ENCODE data around the gene MED13L. TPM values are rescaled to one million over a fixed set of nuclear protein-coding genes. Genes with fewer than 3 reads are reported as not detected.

Gene MED13L
- total RNA-seq, 1 donor from 2014 or later: 38.1 TPM

- no peak for DNase-seq (ENCODE audit: low read depth in 2 of 2)
These were observed 63.5 kb downstream of the MED13L start for GRCh38 chr12:116213885-116214527.

DNA sequence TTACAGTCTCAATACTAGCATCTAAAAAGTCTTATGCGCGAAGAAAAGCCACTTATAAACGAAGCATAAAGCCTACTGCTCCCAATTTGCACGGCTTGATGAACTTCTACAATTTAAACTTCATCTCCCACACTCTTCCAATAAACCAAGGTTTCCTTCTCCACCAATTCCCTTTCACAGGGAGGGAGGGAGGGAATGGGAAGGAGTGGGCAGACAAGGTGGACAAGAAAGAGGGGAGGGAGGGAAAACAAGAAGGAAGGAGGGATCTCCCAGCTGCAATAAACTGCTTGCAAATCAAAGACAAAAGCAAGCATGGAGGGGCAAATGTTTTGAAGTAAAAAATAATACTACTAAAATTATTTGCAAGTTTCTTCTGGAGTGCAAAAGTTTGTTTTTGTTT lies 64.5 kb downstream of the MED13L start:
- DNase-seq (ENCODE audit: low read depth in 2 of 2): no peak

GRCh38 chr12:116210762-116211161 lies 66.7 kb downstream of the MED13L start:
- DNase-seq (ENCODE audit: low read depth in 2 of 2): no peak

- DNase-seq (ENCODE audit: low read depth in 2 of 2): no peak
These were observed 67.4 kb downstream of the MED13L start for GRCh38 chr12:116210131-116210530.

DNA sequence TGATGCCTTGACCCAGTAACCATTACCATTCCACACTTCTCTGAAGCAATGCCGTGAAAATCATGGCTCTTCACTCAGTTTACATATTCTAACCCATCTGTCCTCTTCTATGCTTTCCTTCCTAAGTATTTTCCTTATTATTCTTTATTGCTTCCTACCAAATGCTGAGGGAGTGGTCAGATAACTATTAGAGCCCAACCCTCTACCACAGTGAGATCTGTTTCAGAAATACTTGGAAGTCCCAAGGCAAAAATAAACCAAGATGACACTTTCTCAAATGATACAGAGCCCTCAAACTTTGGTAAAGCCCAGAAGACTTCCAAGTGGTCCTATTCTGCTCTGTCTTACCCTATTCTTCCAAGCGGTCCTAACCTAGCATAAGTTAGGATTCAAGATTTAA lies 68.0 kb downstream of the MED13L start:
- DNase-seq (ENCODE audit: low read depth in 2 of 2): no peak

- no peak for DNase-seq (ENCODE audit: low read depth in 2 of 2)
These were observed 70.2 kb downstream of the MED13L start for GRCh38 chr12:116207274-116207673.

- DNase-seq (ENCODE audit: low read depth in 2 of 2): no peak
These were observed 70.7 kb downstream of the MED13L start for GRCh38 chr12:116206828-116207227.

GRCh38 chr12:116204785-116205184 lies 72.7 kb downstream of the MED13L start:
- DNase-seq (ENCODE audit: low read depth in 2 of 2): no peak

DNA sequence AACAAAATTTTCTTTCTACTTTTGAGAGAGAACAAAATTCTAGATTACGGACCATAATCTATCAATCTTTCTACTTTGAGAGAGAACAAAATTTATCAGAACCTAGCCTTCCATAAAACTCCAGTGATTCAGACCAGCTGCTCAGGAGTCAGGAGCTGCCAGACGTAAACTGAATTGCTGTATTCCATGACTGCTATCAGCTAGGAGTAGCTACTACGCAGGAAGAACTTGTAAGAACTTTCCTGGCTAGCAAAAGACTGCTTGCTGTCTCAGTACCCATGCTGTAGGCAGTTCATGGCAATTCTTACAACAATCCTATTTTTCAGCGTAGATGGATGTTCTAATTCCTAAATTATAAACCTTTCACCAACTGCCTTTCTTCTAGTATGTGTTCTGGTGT lies 73.3 kb downstream of the MED13L start:
- DNase-seq (ENCODE audit: low read depth in 2 of 2): no peak

DNA sequence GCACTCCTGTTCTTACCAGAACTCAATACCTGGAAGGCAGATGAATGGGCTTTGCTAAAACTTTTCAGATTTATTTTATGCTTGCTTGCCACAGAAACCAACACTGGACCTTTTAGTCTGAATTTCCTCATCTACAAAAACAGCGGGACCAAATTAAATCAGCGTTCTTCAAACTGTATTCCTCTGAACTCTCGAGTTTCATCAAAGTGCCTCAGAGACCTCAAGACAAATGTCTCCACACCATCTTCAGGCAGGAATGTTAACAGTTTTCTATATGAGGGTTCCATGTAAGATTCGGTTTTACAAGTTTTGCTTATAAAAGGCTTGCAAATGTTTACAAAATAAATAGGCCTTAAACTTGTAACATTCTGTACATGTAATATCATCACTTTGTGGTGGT lies 74.6 kb downstream of the MED13L start:
- no peak for DNase-seq (ENCODE audit: low read depth in 2 of 2)

GRCh38 chr12:116202433-116202832 lies 75.1 kb downstream of the MED13L start:
- no peak for DNase-seq (ENCODE audit: low read depth in 2 of 2)

DNA sequence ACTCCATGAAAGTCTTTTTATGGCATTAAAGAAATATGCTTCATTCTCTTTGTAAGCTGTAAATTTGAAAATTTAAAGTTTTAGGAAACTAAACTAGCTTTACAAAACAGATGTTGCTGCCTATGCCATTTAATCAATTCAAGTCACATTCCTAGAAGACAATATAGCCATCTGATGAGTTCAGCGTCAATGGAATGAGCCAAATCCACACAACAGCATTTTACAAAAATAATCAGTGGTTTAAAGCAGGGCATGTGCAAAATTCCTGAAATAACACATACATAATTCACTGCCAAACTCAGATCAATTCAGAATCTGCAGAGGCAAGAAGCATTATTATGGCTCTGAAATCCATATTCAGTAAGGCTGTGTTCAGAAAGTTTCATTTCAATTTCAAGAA lies 75.6 kb downstream of the MED13L start:
- no peak for DNase-seq (ENCODE audit: low read depth in 2 of 2)

GRCh38 chr12:116201359-116201758 lies 76.1 kb downstream of the MED13L start:
- no peak for DNase-seq (ENCODE audit: low read depth in 2 of 2)

- no peak for DNase-seq (ENCODE audit: low read depth in 2 of 2)
These were observed 76.7 kb downstream of the MED13L start for GRCh38 chr12:116200812-116201211.

- DNase-seq (ENCODE audit: low read depth in 2 of 2): no peak
These were observed 78.3 kb downstream of the MED13L start for GRCh38 chr12:116199160-116199706.

DNA sequence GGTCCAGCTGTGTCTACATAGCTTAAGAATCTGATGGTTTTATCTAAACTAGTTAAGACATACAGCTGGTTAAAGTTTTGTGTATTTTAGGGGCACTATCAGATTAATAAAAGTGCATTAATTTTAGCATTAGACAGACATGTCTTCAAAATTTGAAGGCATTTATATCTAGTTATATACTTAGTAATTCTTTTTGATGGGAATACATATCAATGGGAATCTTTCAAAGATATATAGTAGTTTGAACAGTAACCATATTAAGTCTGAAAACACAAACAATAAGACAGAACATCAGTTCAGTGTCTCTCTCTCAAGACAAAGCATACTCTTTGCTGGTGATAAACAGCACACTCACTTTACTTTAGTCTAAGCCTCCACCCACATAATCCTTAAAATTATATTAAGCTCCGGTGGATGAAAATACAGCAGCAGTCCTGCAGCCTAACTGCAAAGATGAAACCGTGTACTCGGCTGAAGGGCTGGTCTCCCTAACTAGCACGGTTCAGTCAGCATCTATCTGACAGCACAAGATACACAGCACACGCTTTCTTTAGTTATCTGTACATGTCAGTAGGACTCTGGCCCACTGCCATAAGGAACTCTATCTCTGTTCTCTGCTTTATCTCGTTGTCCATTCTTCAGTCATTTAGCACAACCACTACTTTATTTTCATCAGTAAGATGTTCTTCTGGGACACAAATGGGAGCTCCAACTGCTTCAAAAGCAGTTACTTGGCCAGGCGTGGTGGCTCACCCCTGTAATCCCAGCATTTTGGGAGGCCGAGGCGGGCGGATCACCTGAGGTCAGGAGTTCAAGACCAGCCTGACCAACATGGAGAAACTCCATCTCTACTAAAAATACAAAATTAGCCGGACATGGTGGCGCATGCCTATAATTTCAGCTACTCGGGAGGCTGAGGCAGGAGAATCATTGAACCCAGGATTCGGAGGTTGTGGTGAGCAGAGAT lies 80.5 kb downstream of the MED13L start:
- no peak for DNase-seq (ENCODE audit: low read depth in 2 of 2)

DNA sequence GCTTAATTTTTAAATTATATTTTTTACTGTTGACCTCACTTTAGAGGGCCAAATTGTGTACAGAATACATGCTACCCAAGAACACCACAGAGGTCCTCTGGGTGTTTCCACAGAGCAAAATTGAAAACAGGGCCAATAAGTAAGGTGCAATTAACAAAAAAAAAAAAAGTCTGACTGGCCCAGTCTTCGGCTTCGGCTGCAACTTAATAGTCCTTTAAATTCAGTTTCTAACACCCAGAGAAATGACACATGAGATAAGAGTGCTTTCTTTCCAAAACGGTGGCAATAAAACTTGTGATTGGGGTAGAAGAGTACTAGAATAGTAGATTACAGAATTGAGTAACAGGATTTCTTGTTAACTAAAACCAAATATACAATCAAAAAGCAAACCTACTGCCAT lies 81.3 kb downstream of the MED13L start:
- DNase-seq (ENCODE audit: low read depth in 2 of 2): no peak

DNA sequence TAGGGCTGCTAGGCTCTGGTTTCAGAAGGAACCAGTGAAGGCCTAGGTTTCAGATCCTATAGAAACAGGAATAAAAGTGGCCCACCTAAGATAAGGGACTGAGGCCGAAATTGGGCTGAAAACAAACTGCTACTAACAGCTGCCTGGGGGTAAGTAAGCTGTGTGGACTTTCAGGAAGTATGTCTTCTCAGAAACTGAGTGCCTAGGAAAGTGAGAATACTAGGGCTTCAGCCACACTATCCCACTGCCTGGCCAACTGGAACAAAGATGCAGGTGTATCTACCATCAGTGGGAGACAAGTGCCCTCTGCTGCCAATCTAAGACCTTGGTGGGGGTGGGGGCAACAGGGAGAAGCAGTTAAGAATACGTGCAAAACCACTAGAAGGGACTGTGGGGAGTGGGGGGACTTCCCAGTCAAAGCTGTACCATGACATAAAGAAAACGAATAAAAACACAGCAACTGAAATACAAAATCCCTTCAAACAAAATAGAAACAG lies 82.5 kb downstream of the MED13L start:
- peak in 1 of 2 donors; percentile 9 for DNase-seq (ENCODE audit: low read depth in 2 of 2)

DNA sequence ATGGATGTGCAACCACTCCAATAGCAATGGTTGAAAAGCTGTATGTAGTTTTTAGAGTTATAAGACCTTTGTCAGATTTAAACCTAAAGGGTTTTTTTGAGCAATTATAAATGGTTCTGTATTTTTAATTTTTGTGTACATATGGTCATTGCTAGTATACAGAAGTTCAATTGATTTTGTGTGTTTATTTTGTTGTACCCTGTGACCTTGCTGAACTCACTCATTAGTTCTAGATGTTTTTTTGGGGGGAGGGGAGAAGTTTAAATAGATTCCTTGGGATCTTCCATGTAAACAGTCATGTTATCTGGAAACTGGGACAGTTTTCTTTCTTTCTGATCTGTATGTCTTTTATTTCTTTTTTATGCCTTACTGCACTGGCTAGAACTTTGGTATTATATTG lies 87.8 kb downstream of the MED13L start:
- DNase-seq (ENCODE audit: low read depth in 2 of 2): no peak

DNA sequence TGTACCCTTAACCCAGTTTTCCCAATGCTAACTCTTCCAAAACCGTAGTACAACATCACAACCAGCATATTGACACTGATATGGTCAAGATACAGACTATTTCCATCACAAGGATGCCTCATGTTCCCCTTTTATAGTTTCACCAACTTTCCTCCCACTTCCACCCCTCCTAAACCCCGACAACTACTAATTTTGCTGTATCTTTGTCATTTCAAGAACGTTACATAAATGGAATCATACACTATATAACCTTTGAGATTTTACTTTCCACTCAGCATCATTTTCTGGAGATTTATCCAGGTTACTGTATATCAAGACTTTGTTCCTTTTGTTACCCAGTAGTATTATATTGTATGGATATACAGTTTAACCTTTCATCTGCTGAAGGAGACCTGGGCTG lies 88.9 kb downstream of the MED13L start:
- no peak for DNase-seq (ENCODE audit: low read depth in 2 of 2)

DNA sequence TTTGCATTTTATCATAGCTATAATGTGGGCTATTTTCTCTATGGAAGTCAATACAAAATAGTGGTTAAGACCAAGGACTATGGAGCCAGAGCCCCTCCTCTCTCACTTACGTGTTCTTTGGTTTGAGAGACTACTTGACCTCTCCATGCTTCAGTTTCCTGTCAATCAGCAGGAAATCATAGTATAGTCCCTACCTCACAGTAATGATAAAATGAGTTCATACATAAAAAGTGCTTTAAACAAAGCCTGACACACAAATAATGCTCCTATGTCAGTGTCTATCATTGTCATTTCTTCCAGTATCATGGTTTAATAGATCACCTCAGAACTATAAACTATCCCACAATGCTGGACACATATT lies 90.4 kb downstream of the MED13L start:
- peak in 1 of 2 donors; percentile 87 for DNase-seq (ENCODE audit: low read depth in 2 of 2)

GRCh38 chr12:116186482-116187150 lies 90.9 kb downstream of the MED13L start:
- peak; percentile 75 to 92 for DNase-seq (ENCODE audit: low read depth in 2 of 2)
